ENCODE measurements around the gene MRPL49. TPM values are rescaled to one million over a fixed set of nuclear protein-coding genes. Genes with fewer than 3 reads are reported as not detected.

The MRPL49 gene
- total RNA-seq, 1 experiment from 2014 or later = 73.4 TPM

- Mint-ChIP-seq H3K4me1 (no peaks in the 10 kb centered on the region), H3K9me3 (no peaks in the 10 kb centered on the region), H3K4me3 (no peak overlapping the region), H3K36me3 (ENCODE audit: insufficient read depth in 1 of 3, low read depth in 3 of 3) (peaks cover 4 to 16% (median 16%) of the 10 kb centered on the region in 3 experiments; a peak in 5 of 7 replicates), H3K27me3 (ENCODE audit: low read depth) (no peaks in the 10 kb centered on the region), H3K27ac (no peak overlapping the region)
- Histone ChIP-seq H3K79me2 (ENCODE audit: insufficient read depth, low read length) (0 out of 2 replicates have a peak, but pooled peaks cover 3% of the 10 kb centered on the region), H3K23ac (ENCODE audit: insufficient read length, low read depth, low read length) (no peak overlapping the region), H2BK20ac (ENCODE audit: low read depth, low read length, poor library complexity, severe bottlenecking) (no peak overlapping the region), H2AFZ (ENCODE audit: low read length) (no peak overlapping the region), H2AK5ac (ENCODE audit: insufficient read length, low read length) (no peak overlapping the region), H3K9me3 (ENCODE audit: control insufficient read depth, low read depth, low read length) (no peaks in the 10 kb centered on the region), H3T11ph (ENCODE audit: low read length) (no peak overlapping the region), H2BK12ac (ENCODE audit: insufficient read length, low read depth, low read length) (no peak overlapping the region), H3K27ac (ENCODE audit: insufficient read length, low read depth, low read length) (no peak overlapping the region), H3K56ac (ENCODE audit: insufficient read length, low read depth, low read length) (no peak overlapping the region), H3K9ac (ENCODE audit: extremely low read depth, insufficient read length, low read length) (no peak overlapping the region), H3K14ac (ENCODE audit: insufficient read depth, low read length) (no peak overlapping the region), H2BK5ac (ENCODE audit: insufficient read length, low read length) (no peak overlapping the region), H2BK120ac (ENCODE audit: low read depth, low read length, poor library complexity, severe bottlenecking) (no peak overlapping the region), H4K20me1 (ENCODE audit: control insufficient read depth, insufficient read depth, insufficient read length) (no peaks in the 10 kb centered on the region), H3K23me2 (ENCODE audit: insufficient read length, low read depth, low read length, poor library complexity, severe bottlenecking) (no peaks in the 10 kb centered on the region), H3K4me2 (ENCODE audit: insufficient read depth, insufficient read length, low read length) (no peak overlapping the region), H3K79me1 (ENCODE audit: insufficient read depth, low read depth, low read length, poor library complexity, severe bottlenecking) (no peaks in the 10 kb centered on the region), H4K8ac (replicated peaks; ENCODE audit: insufficient read length, low read depth, low read length) (no peak overlapping the region), H3K4ac (ENCODE audit: low read depth, low read length) (no peak overlapping the region), H3K4me1 (ENCODE audit: insufficient read depth, low read length) (no peaks in the 10 kb centered on the region), H4K91ac (ENCODE audit: insufficient read length, low read depth, low read length) (no peak overlapping the region), H4K5ac (ENCODE audit: insufficient read length, low read depth, low read length) (no peak overlapping the region), H3K18ac (ENCODE audit: insufficient read length, low read depth, low read length) (no peak overlapping the region), H2BK15ac (ENCODE audit: low read depth, low read length) (no peak overlapping the region), H3K27me3 (ENCODE audit: insufficient read depth, low read length) (no peaks in the 10 kb centered on the region)
- no CpG with 5 or more reads among the region's 8 CpGs for WGBS (ENCODE audit: extremely low coverage, insufficient read length, low lambda C conversion rate)
- TF ChIP-seq, protein P1, sequence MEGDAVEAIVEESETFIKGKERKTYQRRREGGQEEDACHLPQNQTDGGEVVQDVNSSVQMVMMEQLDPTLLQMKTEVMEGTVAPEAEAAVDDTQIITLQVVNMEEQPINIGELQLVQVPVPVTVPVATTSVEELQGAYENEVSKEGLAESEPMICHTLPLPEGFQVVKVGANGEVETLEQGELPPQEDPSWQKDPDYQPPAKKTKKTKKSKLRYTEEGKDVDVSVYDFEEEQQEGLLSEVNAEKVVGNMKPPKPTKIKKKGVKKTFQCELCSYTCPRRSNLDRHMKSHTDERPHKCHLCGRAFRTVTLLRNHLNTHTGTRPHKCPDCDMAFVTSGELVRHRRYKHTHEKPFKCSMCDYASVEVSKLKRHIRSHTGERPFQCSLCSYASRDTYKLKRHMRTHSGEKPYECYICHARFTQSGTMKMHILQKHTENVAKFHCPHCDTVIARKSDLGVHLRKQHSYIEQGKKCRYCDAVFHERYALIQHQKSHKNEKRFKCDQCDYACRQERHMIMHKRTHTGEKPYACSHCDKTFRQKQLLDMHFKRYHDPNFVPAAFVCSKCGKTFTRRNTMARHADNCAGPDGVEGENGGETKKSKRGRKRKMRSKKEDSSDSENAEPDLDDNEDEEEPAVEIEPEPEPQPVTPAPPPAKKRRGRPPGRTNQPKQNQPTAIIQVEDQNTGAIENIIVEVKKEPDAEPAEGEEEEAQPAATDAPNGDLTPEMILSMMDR (conservative IDR thresholded peaks at IDR 0.05) = no peak
- no peak for DNase-seq
Measured at GRCh38 chr11:65102142-65103095, 19.7 kb upstream of the MRPL49 start.
